Lower leg skin (tissue), 3 donors: ENCODE data around the gene NHERF1.

Experiments
- POLR2A ChIP-seq, 2 donors: fragments of 450-650 bp; IDR thresholded peaks; one replicate each; pipeline ENCODE4 v1.6.1; 2016 to 2017; ENCODE audit warnings: antibody characterized with exemption in 2 of 2, mild to moderate bottlenecking in 1 of 2, moderate library complexity in 1 of 2
- TF ChIP-seq, protein P1 (sequence below), 3 donors: fragments of 450-650 bp; IDR thresholded peaks; one replicate each; pipeline ENCODE4 v1.5.1; 2016; ENCODE audit warnings: antibody characterized with exemption in 3 of 3, mild to moderate bottlenecking in 3 of 3, moderate library complexity in 2 of 3

DNA sequence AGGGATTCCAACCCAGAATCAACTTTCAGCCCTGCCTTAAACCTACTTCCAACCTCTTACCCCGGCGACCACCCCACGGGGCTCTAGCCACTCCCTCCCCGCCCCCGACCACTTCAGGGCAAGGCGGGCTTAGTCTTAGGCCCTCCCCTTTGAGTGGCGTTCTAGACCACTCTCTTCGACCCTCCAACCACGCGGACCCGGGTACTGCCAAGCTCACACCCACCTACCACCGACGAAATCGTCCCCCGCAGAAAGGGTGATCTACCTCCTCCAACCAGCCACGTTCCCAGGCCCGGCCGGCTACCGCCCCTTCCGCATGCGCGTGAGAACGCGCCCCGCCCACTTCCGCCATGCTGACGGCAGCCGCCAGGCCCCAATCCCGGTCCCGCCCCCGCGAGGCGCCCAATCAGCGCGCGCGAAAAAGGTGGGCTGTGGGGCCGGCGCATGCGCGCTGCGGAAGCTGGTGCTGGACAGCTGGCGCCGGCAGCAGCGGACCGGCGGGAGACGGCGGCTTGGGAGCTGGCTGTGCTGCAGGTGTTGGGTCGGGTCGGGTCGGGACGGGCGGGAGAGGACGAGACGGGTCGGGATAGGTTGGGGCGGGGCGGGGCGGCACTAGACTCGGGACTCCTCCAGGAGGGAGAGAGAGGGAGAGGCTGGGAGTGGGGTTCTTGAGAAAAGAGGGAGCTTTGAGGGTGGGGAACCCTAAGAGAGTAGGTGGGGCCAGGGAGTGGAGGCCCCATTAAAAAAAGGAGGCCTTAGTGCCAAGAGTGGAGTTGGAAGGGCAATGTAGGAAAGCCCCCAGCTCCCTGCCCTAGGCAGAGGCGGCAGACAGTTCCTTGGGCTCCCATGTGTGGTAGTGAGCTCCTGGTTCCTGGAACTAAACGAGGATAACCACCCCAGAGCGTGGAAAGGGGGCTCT lies 27.9 kb downstream of the NHERF1 start, which contains the start of gene NAT9:
- TF ChIP-seq, protein P1, sequence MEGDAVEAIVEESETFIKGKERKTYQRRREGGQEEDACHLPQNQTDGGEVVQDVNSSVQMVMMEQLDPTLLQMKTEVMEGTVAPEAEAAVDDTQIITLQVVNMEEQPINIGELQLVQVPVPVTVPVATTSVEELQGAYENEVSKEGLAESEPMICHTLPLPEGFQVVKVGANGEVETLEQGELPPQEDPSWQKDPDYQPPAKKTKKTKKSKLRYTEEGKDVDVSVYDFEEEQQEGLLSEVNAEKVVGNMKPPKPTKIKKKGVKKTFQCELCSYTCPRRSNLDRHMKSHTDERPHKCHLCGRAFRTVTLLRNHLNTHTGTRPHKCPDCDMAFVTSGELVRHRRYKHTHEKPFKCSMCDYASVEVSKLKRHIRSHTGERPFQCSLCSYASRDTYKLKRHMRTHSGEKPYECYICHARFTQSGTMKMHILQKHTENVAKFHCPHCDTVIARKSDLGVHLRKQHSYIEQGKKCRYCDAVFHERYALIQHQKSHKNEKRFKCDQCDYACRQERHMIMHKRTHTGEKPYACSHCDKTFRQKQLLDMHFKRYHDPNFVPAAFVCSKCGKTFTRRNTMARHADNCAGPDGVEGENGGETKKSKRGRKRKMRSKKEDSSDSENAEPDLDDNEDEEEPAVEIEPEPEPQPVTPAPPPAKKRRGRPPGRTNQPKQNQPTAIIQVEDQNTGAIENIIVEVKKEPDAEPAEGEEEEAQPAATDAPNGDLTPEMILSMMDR (IDR thresholded peaks at IDR 0.05) = no peak
- TF ChIP-seq POLR2A (IDR thresholded peaks at IDR 0.05) = no peak
